Fibroblast of skin of abdomen (primary cell): ENCODE results near the gene MLLT10.
"Not testable (repeated sequence)": the region's sequence is repeated elsewhere in the genome, so short reads cannot be mapped to it uniquely, and the experiment has no call there.

ENCODE experiments used
- DNase-seq: peaks from one replicate; pipeline ENCODE4 v3.0.0-alpha.2; 2013

The MLLT10 gene

DNA sequence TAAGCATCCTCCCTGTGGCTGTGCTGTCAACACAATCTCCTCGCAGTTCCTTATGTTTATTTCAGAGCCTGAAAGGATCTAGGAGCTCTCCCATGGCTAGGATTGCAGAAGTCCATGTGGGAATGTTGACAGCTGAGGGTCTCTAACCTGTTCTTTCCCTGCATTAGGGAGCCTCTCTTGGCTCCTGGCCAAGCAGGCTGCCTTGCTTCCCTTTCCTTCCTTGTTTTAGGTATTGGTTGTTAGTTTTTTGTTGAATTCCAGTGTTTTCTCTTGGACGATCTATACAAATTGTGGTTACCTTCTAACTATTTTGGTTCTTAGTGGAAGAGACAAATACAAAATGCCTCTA lies 171.8 kb downstream of the MLLT10 start:
- DNase-seq, result no peak

- DNase-seq, result no peak
Observed at GRCh38 chr10:21707498-21707897, 173.5 kb downstream of the MLLT10 start.

GRCh38 chr10:21712975-21713374 lies 178.9 kb downstream of the MLLT10 start:
- no peak for DNase-seq

- no peak for DNase-seq
Observed at GRCh38 chr10:21715531-21716195, 181.6 kb downstream of the MLLT10 start.

DNA sequence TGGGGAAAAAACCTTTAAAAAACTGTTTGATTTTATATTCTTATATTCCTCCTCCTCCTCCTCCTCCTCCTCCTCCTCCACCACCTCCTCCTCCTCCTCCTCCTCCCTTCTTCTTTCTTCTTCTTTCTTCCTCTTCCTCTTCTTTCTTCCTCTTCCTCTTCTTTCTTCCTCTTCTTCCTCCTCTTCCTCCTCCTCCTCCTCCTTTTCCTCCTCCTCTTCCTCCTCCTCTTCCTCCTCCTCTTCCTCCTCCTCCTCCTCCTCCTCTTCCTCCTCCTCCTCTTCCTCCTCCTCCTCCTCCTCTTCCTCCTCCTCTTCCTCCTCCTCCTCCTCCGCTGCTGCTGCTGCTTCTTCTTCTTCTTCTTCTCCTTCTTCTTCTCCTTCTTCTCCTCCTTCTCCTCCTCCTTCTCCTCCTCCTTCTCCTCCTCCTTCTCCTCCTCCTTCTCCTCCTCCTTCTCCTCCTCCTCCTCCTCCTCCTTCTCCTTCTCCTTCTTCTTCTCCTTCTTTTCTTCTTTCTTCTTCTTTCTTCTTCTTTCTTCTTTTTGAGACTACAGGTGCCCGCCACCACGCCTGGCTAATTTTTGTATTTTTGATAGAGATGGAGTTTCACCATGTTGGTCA lies 183.5 kb downstream of the MLLT10 start:
- DNase-seq, result not testable (repeated sequence)

DNA sequence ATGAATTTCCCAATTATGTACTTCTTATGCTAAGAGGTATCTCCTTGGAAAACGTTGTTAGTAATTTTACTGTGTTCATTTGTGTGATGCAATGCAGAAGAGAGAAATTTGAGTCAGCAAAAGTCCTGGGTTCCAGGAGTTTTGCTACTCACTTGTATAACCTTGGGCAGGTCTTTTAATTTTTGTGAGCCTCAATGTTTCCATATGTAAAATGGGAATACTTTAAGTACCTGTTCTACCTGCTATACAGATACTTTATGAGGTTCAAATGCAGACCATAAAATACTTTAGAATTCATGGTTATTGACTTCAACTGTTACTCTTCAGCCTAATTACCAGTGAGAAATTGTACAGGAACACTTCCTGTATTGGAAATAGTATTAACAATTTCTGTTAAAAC lies 185.5 kb downstream of the MLLT10 start:
- no peak for DNase-seq

GRCh38 chr10:21720090-21720489 lies 186.1 kb downstream of the MLLT10 start:
- no peak for DNase-seq

DNA sequence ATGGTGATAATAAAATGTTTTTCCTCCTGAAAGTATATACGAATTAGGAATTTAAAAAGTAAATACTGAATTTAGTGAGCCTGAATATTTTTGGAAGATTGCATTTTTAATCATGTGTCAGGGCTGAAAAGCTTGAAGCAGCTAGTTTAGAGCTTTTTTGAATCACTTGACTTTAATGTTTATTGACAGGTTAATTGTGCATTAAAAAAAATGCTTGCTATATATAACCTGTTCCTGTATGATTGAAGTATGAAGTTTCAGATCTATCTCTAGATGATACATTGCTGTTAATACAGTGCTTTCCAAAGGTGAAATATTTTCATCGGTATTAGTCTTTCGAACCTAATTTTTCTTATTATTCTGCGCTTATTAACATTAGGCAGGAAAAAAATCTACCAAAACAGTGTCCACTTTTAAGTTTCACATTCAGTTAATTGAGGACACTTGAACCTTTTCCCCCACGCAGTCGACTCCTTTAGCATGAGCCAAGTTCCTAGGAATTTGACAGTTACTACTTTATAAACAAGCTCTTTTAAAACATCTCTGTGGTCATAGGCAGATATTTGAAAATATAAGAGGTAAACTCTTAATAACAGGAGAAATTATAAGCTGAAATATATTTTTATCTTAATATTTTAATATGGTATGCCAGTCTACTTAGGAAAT lies 187.1 kb downstream of the MLLT10 start:
- DNase-seq, result no peak

DNA sequence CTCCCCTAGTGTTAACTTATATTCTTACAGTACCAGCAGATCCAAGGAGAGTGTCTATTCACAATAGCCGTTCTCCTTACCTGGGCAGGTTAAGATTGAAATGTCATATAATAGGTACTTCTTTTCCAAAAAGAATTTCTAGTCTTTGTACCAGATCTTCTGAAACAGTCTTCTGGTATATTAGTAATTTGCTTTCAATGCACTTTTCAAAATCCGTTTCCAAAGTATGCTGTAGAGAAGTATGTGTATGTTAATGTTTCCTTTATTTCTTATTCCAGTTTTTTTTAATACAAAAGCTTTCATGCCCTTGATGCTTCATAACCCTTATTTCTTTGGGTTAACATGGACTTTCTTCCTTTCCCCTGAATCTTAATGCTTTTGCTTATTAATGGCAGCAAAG lies 188.2 kb downstream of the MLLT10 start:
- no peak for DNase-seq

GRCh38 chr10:21724020-21724589 lies 190.1 kb downstream of the MLLT10 start:
- DNase-seq, result peak; percentile 24

DNA sequence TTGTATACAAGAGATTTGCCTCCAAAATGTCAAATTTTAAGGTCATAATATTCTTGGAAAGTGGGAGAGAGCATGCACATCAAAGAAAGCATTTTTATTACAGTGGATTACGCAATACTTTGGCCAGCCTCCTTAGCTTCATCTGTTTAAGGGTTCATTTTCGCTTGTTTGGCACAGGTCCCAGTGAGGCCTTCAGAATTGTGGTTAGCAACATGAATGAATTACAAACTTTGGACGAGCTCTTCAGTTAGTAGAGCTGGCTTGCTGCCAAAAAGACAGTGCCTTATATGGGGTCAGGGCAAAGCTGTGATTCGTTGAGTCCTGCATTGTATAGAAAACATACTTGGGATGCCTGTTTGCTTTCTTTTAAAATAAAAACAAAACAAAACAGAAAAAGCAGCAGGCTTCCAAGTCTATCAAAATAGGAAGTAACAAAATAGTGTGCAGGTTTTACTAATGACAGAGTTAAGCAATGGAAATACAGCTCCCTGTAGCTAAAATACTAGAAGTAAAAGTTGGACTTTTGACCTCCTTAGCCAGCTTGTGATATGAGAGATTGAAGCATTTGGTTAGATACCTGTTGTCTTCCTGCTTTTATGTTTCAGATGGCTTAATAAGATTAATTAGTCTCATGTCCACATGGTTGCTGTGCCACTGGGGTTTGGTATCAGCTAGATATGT lies 190.8 kb downstream of the MLLT10 start:
- DNase-seq, result peak; percentile 100

GRCh38 chr10:21726601-21727225 lies 192.7 kb downstream of the MLLT10 start:
- peak; percentile 67 for DNase-seq

GRCh38 chr10:21727452-21728168 lies 193.6 kb downstream of the MLLT10 start:
- DNase-seq, result peak; percentile 46

DNA sequence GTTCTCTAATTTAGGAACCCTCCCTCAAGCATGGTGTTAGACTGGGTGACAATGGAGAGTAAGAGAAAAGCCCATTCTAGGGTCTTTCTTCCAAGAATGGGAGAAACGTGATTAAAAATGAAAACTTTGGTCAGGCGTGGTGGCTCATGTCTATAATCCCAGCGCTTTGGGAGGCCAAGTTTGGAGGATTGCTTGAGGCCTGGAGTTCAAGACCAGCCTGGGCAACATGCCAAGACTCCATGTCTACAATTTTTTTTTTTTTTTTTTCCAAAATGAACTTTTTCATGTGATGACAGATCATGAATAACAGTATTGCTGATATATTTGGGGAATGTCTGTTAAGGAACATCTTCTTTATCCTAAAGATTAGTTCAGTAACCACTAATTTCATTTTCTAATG lies 194.6 kb downstream of the MLLT10 start:
- no peak for DNase-seq

DNA sequence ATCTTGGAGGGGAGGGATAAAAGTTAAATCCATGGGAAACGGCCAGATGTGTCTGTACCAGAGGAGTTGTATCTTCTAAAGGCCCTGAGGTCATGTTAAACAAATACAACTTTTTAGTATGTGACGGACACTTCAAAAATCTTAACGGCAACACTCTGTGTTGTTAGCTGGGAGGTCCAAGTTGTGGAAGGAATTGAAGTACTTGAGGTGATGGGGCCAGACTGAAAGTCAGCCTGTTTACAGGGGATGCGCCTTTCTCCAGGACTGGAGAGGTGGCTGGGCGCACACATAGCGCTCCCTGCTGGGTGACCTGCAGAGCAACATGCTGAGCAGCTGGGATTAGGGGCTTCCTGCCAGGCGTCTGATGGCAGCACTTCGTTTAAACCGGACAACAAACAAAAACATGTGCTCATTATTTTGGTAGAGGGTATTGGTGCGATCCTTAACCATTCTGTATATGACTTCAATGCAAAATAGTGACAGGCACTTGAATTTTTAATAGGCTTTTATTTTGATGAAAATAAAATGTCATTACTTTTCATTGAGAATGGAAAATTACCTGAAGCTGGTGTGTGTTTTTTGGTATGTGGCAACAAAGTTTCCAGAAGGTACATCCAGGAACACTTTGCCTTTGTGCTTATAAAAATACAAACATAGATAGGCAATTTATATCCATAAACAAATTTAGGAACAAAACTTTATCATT lies 198.2 kb downstream of the MLLT10 start:
- peak; percentile 66 for DNase-seq

GRCh38 chr10:21733710-21734109 lies 199.7 kb downstream of the MLLT10 start:
- no peak for DNase-seq

- no peak for DNase-seq
Observed at GRCh38 chr10:21737106-21737505, 203.1 kb downstream of the MLLT10 start.

DNA sequence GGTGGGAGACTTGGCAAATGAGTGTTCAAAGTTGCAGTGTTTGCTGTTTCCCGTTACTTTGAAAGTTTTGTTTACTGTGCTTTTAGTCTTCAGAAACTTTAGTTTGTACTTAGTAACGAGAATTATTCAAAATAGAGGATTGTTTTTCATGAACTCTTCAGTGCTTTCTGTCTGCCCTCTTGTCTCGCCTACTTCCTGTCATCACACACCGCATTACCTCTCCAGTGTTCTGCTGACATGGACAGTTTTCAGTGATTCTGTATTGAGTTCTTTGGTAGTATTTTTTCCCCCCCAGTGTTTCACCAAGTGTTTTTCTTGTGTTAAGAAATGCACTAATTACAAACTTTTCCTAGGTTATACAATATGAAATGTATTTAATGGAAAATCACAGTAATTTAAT lies 207.0 kb downstream of the MLLT10 start:
- DNase-seq, result no peak

DNA sequence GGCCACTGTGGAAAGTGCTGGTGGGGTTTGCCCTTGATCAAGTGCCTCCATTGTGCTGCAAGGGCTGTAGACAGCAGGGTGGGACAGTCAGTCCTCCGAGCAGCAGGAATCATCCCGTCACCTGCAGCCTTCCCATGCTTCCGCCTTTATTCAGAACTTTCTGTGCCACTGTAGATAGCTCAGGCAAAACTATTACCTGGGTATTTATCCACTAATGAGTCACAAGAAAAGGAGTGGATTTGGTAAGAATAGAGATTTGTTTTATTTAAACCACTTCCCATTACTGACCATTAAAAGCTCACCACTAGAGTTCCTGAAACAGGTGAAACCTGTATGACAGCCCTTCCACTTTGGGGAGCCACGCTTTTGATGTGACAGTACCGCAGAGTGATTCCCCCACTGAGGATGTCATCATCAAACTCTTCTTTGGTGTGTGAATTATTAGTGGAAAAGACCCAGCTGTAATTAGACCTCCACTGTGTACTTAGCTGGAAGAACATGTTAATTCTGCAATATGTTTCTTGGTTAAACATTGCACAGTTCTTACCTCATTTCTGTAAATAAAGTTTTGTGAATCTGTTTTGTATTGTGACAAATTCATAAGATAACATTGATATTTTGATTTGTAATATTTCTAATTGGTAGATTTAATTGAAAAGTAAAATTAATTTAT lies 208.8 kb downstream of the MLLT10 start:
- no peak for DNase-seq

DNA sequence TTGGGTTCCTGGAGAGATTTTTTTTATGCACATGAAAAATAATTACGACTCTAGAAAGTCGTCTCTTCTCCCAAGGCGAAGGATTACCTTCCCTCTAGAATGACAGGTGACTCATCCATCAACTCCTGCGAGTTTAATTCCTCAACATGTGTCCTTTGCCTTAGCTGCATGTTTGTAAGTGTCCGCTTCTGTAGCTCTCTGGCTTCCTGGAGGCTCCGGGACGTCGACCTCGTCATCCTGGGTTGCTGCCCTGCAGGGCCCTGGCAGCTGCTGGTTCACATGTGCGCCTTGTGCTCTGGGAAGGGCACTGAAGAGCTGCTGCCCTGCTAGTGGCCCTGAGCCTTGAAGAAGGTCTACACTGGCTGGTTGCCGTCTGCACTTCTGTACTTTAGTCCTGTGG lies 210.2 kb downstream of the MLLT10 start:
- DNase-seq, result no peak

GRCh38 chr10:21746118-21746517 lies 212.1 kb downstream of the MLLT10 start:
- no peak for DNase-seq
